Heart right ventricle (tissue), 16 donors: Measurements from ENCODE around the gene WFDC8. TPM values are rescaled to one million over a fixed set of nuclear protein-coding genes. Genes with fewer than 3 reads are reported as not detected.

Experiments
- ATAC-seq, 8 donors: fragments of 200-7000 bp; cut with Tn5 transposase; one replicate each; pipeline ENCODE4 v1.9.1; 2020; ENCODE audit warnings: mild to moderate bottlenecking in 8 of 8, moderate library complexity in 8 of 8, moderate number of reproducible peaks in 1 of 8
- DNase-seq, 2 donors: peaks; one replicate each; pipeline ENCODE4 v3.0.0-alpha.2; 2020
- H3K27ac ChIP-seq, 10 donors: fragments of 200-600 bp; sonication (generic) in 2 of 10; one replicate each; pipeline versions ENCODE4 v1.5.0 to v1.8.0; 2020 to 2022; ENCODE audit warnings: mild to moderate bottlenecking in 3 of 10
- H3K27me3 ChIP-seq, 7 donors: fragments of 200-600 bp; one replicate each; pipeline ENCODE4 v1.8.0; 2021 to 2022; ENCODE audit warnings: mild to moderate bottlenecking in 2 of 7
- H3K36me3 ChIP-seq, 9 donors: fragments of 200-600 bp; sonication (generic) in 1 of 9; one replicate each; pipeline versions ENCODE4 v1.5.0 to v1.8.0; 2020 to 2022; ENCODE audit warnings: mild to moderate bottlenecking in 2 of 9
- H3K4me1 ChIP-seq, 9 donors: fragments of 200-600 bp; sonication (generic) in 1 of 9; one replicate each; pipeline versions ENCODE4 v1.5.0 to v1.8.0; 2020 to 2022; ENCODE audit warnings: mild to moderate bottlenecking in 4 of 9
- H3K4me3 ChIP-seq, 10 donors: fragments of 200-600 bp; sonication (generic) in 2 of 10; one replicate each; pipeline versions ENCODE4 v1.5.0 to v1.8.0; 2020 to 2022; ENCODE audit warnings: mild to moderate bottlenecking in 7 of 10, moderate library complexity in 2 of 10
- H3K9me3 ChIP-seq, 11 donors: fragments of 200-600 bp in 10 of 11; sonication (generic) in 2 of 11; one replicate each; pipeline versions ENCODE4 v1.5.0 to v1.8.0; 2013 to 2022; ENCODE audit warnings: mild to moderate bottlenecking in 2 of 11, control low read depth in 1 of 11, moderate library complexity in 1 of 11
- whole genome bisulfite sequencing, 2 donors: extraction: QIAGEN DNeasy Blood & Tissue Kit; methylation state at CpG; one replicate each; pipeline ENCODE4 v1.1.7; 2013; ENCODE audit warnings: inconsistent platforms in 1 of 2; 5-methylcytosine and 5-hydroxymethylcytosine counted together
- intact Hi-C, 10 donors: fragments of 100-400 bp; cut with DNase I; formaldehyde crosslinking; loops; one replicate each; pipeline versions ENCODE4 v1.11.1 to v1.14.2; 2022
- polyA plus RNA-seq, 2 donors: library from polyadenylated mRNA; stranded (reverse); fragments of 200-250 nt; gene quantifications; one replicate each; pipeline ENCODE4 v1.2.3, GENCODE V29; 2013
- total RNA-seq, 10 donors: library from RNA; stranded (reverse); fragmentation: NEBNext Ultra II Directional in 3 of 10; extraction: Animal tissue kit (Norgen Biotek cat#: 25700) in 3 of 10; gene quantifications; one replicate each; pipeline versions ENCODE4 v1.2.1 to v1.2.4, GENCODE V29; 2021 to 2023
- TF ChIP-seq, protein P1 (sequence below), 9 donors: fragments of 200-600 bp; sonication (generic) in 2 of 9; IDR thresholded peaks; one replicate each; pipeline versions ENCODE4 v1.5.0 to v1.8.0; 2021 to 2022; ENCODE audit warnings: antibody characterized with exemption in 9 of 9, mild to moderate bottlenecking in 5 of 9, moderate library complexity in 1 of 9
- donor health status: Arrhythmogenic right ventricular cardiomyopathy.
- donor health status: ischemic (EF 13 %, LVEDD 7.1; RV severe dilation, severe dysfunction).
- donor health status: healthy with polysubstance abuse.
- donor health status: DM: no; HTN: yes; CAD: no.
- donor health status: DM: no; HTN: no; CAD: no.
- donor health status: ischemic (EF 25% LVEDD 6.9; RV normal size, moderate dysfunction).
- donor health status: ischemic (EF 25% LVEDD 5.7; RV mildly dilated, moderate dysfunction).
- donor health status: healthy.
- donor health status: DM: yes; HTN: yes; CAD: no.
- donor health status: Ischemic cardiomyopathy.
- donor health status: ischemic (EF 35%, LVEDD 5.7; RV mildly dilated, moderate dysfunction).
- donor health status: nonischemic (EF 11% LVEDD 7.7; RV severe dilation, severe dysfunction).
- donor health status: DM: yes; HTN: yes; CAD: no.
- donor health status: PGD.
- donor health status: ischemic (EF 29% LVEDD 5.4; RV normal size, mild dysfunction).
- donor health status: nonischemic (EF 23%, LVEDD 6.1; RV moderate dilation, normal function).

Gene WFDC8
- total and polyA plus RNA-seq, 12 donors: not detected

GRCh38 chr20:45518282-45518681, 60.8 kb downstream of the WFDC8 start:
- ATAC-seq (no peak), DNase-seq (no peak)
- Histone ChIP-seq H3K4me1 (no peaks in the 10 kb centered on the region), H3K27me3 (peaks cover 0 to 39% (median 13%) of the 10 kb centered on the region in 7 donors), H3K9me3 (no peaks in the 10 kb centered on the region), H3K4me3 (no peak overlapping the region), H3K36me3 (no peaks in the 10 kb centered on the region), H3K27ac (no peak overlapping the region)
- intact Hi-C loops: no loop called here
- 46 to 68% methylated on average over 2 of the region's 2 CpGs for WGBS, 2 donors
- TF ChIP-seq, protein P1, sequence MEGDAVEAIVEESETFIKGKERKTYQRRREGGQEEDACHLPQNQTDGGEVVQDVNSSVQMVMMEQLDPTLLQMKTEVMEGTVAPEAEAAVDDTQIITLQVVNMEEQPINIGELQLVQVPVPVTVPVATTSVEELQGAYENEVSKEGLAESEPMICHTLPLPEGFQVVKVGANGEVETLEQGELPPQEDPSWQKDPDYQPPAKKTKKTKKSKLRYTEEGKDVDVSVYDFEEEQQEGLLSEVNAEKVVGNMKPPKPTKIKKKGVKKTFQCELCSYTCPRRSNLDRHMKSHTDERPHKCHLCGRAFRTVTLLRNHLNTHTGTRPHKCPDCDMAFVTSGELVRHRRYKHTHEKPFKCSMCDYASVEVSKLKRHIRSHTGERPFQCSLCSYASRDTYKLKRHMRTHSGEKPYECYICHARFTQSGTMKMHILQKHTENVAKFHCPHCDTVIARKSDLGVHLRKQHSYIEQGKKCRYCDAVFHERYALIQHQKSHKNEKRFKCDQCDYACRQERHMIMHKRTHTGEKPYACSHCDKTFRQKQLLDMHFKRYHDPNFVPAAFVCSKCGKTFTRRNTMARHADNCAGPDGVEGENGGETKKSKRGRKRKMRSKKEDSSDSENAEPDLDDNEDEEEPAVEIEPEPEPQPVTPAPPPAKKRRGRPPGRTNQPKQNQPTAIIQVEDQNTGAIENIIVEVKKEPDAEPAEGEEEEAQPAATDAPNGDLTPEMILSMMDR (IDR thresholded peaks at IDR 0.05): no peak

DNA sequence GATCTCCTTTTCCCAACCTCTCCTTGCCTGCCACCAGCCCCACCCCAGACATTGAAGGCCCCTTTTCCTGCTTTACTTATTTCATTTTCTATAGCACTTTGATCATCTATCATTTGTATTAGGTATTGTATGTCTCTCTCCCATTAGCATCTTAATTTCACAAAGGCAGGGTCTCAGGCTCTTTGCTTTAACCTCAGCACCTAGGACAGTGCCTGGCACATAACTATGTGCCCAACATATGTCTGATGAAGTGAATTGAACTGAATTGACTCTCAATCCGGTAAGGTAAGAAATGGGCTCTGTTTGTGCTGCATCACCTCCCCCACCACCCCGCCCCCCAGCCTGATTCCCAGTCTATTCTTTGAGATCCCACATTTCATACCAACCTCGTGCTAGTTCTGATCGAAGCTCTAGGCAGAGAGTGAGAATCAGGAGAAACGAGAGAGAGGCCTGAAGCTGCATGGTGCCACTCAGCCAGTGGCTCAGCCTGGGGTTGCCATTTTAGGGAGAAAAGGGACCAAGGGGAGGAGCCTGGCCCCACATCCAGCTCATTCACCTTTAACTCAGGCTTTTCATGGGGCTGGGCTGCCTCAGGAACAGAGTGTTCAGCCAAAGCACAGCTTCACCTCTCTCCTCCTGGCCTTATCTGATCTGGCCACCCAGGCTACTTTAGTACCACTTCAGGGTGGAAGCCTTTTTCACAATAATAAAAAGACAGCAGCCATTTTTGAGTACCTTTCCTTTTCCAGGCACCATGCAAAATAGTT, 63.8 kb downstream of the WFDC8 start, which contains the start of gene SPINT3:
Gene SPINT3, minus strand, starts transcription at position 476 of the 767 bp plus-strand sequence. Its CDS starts 14 bp downstream, at position 462.
- DNase-seq: no peak
- intact Hi-C loops: no loop called here
- WGBS, 2 donors: 61 to 68% methylated on average over 5 of the region's 5 CpGs
- Histone ChIP-seq H3K27me3 (peaks cover 0 to 41% (median 12%) of the 10 kb centered on the region in 7 donors), H3K9me3 (no peaks in the 10 kb centered on the region), H3K4me1 (no peaks in the 10 kb centered on the region), H3K36me3 (no peaks in the 10 kb centered on the region), H3K4me3 (no peak within 1 kb of the TSS), H3K27ac (no peak within 1 kb of the TSS)
- no peak for ATAC-seq
- TF ChIP-seq, protein P1 (IDR thresholded peaks at IDR 0.05): no peak

GRCh38 chr20:45510242-45510862, 68.7 kb downstream of the WFDC8 start:
- Histone ChIP-seq H3K27me3 (peaks cover 0 to 26% (median 10%) of the 10 kb centered on the region in 7 donors), H3K4me3 (no peak overlapping the region), H3K9me3 (no peaks in the 10 kb centered on the region), H3K4me1 (no peaks in the 10 kb centered on the region), H3K36me3 (no peaks in the 10 kb centered on the region), H3K27ac (no peak overlapping the region)
- intact Hi-C loops: no loop called here
- TF ChIP-seq, protein P1 (IDR thresholded peaks at IDR 0.05): no peak
- no peak for DNase-seq
- no peak for ATAC-seq
- 61% methylated on average over 5 of the region's 5 CpGs for WGBS, 2 donors

GRCh38 chr20:45509091-45509490, 70.0 kb downstream of the WFDC8 start:
- intact Hi-C loops: no loop called here

More at GRCh38 chr20:45509091-45509490, 70.0 kb downstream of the WFDC8 start:
- no peak for ATAC-seq
- no peak overlapping the region for H3K27ac ChIP-seq
- H3K36me3 ChIP-seq: no peaks in the 10 kb centered on the region
- H3K9me3 ChIP-seq: no peaks in the 10 kb centered on the region
- H3K4me3 ChIP-seq: no peak overlapping the region
- 47 to 48% methylated on average over 4 of the region's 4 CpGs for WGBS, 2 donors
- no peaks in the 10 kb centered on the region for H3K4me1 ChIP-seq
- peaks cover 0 to 32% (median 19%) of the 10 kb centered on the region in 7 donors for H3K27me3 ChIP-seq
- DNase-seq: no peak
- TF ChIP-seq, protein P1 (IDR thresholded peaks at IDR 0.05): no peak
